Left ventricle myocardium inferior (tissue), 1 donor: ENCODE results near the gene RAB5A. TPM values are rescaled to one million over a fixed set of nuclear protein-coding genes. Genes with fewer than 3 reads are reported as not detected.
"Not testable (repeated sequence)": the region's sequence is repeated elsewhere in the genome, so short reads cannot be mapped to it uniquely, and the experiment has no call there.

ENCODE experiments used
- DNase-seq: peaks from one replicate; pipeline ENCODE4 v3.0.0-alpha.2; 2020
- H3K27ac ChIP-seq: fragments of 200-600 bp; replicated peaks from 2 replicates; pipeline ENCODE4 v1.8.0; 2021
- H3K27me3 ChIP-seq: fragments of 200-600 bp; 2 replicates; pipeline ENCODE4 v1.8.0; 2021; ENCODE audit warnings: low read depth
- H3K36me3 ChIP-seq: fragments of 200-600 bp; 2 replicates; pipeline ENCODE4 v1.8.0; 2021
- H3K4me1 ChIP-seq: fragments of 200-600 bp; 2 replicates; pipeline ENCODE4 v1.8.0; 2021
- H3K4me3 ChIP-seq: fragments of 200-600 bp; 2 replicates; pipeline ENCODE4 v1.8.0; 2021; ENCODE audit warnings: mild to moderate bottlenecking, moderate library complexity
- H3K9me3 ChIP-seq: fragments of 200-600 bp; replicated peaks from 2 replicates; pipeline ENCODE4 v1.8.0; 2021
- intact Hi-C: fragments of 100-400 bp; cut with micrococcal nuclease; formaldehyde crosslinking; loops from one replicate; pipeline ENCODE4 v1.11.0; 2022
- total RNA-seq: library from RNA; stranded (reverse); fragmentation: NEBNext Ultra II Directional; extraction: Animal tissue kit (Norgen Biotek cat#: 25700); gene quantifications from one replicate; pipeline ENCODE4 v1.2.1, GENCODE V29; 2021
- TF ChIP-seq, protein P1 (sequence below): fragments of 200-600 bp; IDR thresholded peaks from 2 replicates; pipeline ENCODE4 v1.8.0; 2021; ENCODE audit warnings: antibody characterized with exemption, mild to moderate bottlenecking, borderline replicate concordance
- donor health status: DM: no; HTN: yes; CAD: no; lungs with severe emphysema.

Gene RAB5A
- total RNA-seq, 1 donor from 2014 or later = 52.0 TPM

DNA sequence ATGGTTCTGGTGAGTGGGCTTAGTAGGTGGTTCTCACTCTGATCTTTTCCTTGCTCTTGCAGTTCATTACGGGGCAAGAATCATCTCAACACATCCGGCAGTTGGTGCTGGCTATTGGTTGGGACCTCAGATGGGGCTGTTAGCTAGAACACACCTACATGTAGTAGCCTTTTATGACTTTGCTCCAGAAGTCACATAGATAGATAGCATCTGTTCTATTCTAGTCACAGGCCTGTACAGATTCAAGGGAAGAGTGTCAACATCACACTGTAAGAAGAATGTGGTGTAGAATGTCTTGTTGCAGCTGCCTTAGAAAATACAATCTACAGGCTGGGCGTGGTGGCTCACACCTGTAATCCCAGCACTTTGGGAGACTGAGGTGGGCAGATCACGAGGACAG lies 15.1 kb downstream of the RAB5A start:
- no peaks in the 10 kb centered on the region for H3K9me3 ChIP-seq
- DNase-seq = no peak
- peaks cover 11% of the 10 kb centered on the region for H3K36me3 ChIP-seq
- H3K27me3 ChIP-seq = no peaks in the 10 kb centered on the region
- intact Hi-C loops = no loop called here
- TF ChIP-seq, protein P1, sequence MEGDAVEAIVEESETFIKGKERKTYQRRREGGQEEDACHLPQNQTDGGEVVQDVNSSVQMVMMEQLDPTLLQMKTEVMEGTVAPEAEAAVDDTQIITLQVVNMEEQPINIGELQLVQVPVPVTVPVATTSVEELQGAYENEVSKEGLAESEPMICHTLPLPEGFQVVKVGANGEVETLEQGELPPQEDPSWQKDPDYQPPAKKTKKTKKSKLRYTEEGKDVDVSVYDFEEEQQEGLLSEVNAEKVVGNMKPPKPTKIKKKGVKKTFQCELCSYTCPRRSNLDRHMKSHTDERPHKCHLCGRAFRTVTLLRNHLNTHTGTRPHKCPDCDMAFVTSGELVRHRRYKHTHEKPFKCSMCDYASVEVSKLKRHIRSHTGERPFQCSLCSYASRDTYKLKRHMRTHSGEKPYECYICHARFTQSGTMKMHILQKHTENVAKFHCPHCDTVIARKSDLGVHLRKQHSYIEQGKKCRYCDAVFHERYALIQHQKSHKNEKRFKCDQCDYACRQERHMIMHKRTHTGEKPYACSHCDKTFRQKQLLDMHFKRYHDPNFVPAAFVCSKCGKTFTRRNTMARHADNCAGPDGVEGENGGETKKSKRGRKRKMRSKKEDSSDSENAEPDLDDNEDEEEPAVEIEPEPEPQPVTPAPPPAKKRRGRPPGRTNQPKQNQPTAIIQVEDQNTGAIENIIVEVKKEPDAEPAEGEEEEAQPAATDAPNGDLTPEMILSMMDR = no peak
- H3K4me3 ChIP-seq = no peak overlapping the region
- H3K4me1 ChIP-seq = peaks cover 58% of the 10 kb centered on the region
- H3K27ac ChIP-seq = peak overlapping the region; percentile 39

DNA sequence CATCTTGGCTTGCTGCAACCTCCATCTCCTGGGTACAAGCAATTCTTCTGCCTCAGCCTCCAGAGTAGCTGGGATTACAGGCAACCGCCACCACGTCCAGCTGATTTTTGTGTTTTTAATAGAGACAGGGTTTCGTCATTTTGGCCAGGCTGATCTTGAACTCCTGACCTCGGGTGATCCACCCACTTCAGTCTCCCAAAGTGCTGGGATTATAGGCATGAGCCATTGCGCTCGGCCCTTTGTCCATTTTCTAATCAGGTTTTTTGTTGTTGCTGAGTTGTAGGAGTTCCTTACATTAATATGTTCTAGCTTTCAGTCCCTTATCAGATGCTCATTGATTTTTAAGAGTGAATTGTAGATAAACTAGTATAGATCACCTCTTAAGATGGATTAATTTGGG lies 20.3 kb downstream of the RAB5A start:
- H3K36me3 ChIP-seq = peaks cover 4% of the 10 kb centered on the region
- intact Hi-C loops = no loop called here
- TF ChIP-seq, protein P1 = no peak
- no peak for DNase-seq
- H3K27ac ChIP-seq = no peak overlapping the region
- no peaks in the 10 kb centered on the region for H3K27me3 ChIP-seq
- H3K4me3 ChIP-seq = no peak overlapping the region
- no peaks in the 10 kb centered on the region for H3K9me3 ChIP-seq
- H3K4me1 ChIP-seq = peaks cover 61% of the 10 kb centered on the region

DNA sequence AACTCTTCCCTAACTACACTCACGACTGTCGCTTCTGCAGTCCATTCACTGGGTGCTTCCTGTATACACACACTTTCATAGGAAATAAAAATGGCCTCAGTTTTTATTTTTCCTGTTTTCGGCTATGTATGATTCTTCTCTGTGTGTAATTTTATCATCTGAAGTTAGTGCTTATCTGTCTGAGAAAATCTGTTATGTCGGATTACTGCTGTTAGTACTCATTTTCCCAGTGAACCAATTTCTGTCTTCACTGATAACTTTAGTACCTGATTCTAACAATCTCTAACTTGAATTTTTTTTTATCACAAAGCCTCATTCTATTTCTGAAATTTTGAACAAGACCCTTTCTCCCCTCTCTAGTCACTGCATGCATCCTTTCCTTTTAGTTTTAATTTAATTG lies 20.9 kb downstream of the RAB5A start:
- DNase-seq = no peak
- Histone ChIP-seq H3K9me3 (no peaks in the 10 kb centered on the region), H3K27ac (no peak overlapping the region), H3K4me1 (peaks cover 59% of the 10 kb centered on the region), H3K27me3 (no peaks in the 10 kb centered on the region), H3K36me3 (peaks cover 4% of the 10 kb centered on the region), H3K4me3 (no peak overlapping the region)
- TF ChIP-seq, protein P1 = no peak
- intact Hi-C loops = no loop called here

DNA sequence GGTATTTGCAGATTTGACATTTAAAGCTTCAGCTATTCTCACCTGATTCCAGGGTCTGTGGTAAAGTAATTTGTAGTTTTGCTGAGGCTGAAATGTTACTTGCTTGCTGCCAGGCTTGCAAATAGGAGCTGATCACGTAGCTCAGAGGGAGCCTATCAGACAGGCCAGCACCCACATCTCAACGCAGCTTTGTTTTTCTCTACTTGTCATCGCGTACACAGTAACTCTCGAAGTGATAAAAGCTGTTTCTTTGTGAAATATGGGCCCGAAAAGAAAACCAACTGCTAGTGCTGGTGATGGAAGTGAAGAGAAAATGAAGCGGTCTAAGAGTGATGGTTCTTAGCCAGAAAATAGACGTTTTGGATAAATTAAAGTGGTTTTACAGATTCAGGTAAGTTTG lies 23.4 kb downstream of the RAB5A start:
- peaks cover 42% of the 10 kb centered on the region for H3K4me1 ChIP-seq
- intact Hi-C loops = no loop called here

DNA sequence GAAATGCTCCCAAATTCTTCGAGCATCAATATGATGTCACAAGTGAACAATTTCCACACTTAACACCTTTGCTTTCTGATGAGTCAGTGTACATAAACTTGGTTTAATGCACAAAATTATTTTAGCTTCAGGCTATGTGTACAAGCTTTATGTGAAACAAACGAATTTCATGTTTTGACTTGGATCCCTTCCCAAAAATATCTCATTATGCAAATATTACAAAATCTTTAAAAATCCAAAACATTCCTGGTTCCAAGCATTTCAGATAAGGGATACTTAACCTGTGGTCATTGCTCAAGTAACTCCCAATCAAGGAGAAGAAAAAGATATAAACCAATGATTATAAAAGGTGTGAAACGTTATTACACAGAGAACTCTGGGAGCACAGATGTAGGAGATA lies 25.2 kb downstream of the RAB5A start:
- no peak overlapping the region for H3K4me3 ChIP-seq
- DNase-seq = no peak
- H3K4me1 ChIP-seq = peaks cover 41% of the 10 kb centered on the region
- H3K36me3 ChIP-seq = peaks cover 33% of the 10 kb centered on the region
- intact Hi-C loops = loop anchor here (2.0 kb wide), 1 partner anchor 57 kb away; no protein-coding TSS in a partner anchor
- no peaks in the 10 kb centered on the region for H3K9me3 ChIP-seq
- TF ChIP-seq, protein P1 = no peak
- no peak overlapping the region for H3K27ac ChIP-seq
- H3K27me3 ChIP-seq = no peaks in the 10 kb centered on the region

More for the DNA sequence above, 23.4 kb downstream of the RAB5A start:
- DNase-seq = no peak
- H3K4me3 ChIP-seq = no peak overlapping the region
- H3K9me3 ChIP-seq = no peaks in the 10 kb centered on the region
- H3K36me3 ChIP-seq = peaks cover 20% of the 10 kb centered on the region
- TF ChIP-seq, protein P1 = no peak
- H3K27me3 ChIP-seq = no peaks in the 10 kb centered on the region
- peak overlapping the region; percentile 4 for H3K27ac ChIP-seq

DNA sequence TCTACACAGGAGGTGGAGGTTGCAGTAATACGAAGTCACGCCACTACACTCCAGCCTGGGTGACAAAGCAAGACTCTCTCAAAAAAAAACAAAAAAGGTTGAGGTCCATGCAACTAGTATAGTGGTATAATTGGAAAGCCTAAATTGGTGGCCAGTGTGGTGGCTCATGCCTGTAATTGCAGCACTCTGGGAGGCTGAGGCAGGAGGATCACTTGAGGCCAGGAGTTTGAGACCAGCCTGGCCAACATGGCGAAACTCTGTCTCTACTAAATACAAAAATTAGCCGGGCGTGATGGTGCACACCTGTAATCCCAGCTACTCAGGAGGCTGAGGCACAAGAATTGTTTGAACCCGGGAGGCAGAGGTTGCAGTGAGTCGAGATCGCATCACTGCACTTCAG lies 42.0 kb downstream of the RAB5A start:
- H3K27me3 ChIP-seq, intact Hi-C loops, H3K4me1 ChIP-seq, DNase-seq, H3K9me3 ChIP-seq, H3K4me3 ChIP-seq, H3K27ac ChIP-seq: not testable (repeated sequence)
- H3K36me3 ChIP-seq = peaks cover 28% of the 10 kb centered on the region
